Measurements from ENCODE around the gene RAPGEF4.

RAPGEF4 gene

DNA sequence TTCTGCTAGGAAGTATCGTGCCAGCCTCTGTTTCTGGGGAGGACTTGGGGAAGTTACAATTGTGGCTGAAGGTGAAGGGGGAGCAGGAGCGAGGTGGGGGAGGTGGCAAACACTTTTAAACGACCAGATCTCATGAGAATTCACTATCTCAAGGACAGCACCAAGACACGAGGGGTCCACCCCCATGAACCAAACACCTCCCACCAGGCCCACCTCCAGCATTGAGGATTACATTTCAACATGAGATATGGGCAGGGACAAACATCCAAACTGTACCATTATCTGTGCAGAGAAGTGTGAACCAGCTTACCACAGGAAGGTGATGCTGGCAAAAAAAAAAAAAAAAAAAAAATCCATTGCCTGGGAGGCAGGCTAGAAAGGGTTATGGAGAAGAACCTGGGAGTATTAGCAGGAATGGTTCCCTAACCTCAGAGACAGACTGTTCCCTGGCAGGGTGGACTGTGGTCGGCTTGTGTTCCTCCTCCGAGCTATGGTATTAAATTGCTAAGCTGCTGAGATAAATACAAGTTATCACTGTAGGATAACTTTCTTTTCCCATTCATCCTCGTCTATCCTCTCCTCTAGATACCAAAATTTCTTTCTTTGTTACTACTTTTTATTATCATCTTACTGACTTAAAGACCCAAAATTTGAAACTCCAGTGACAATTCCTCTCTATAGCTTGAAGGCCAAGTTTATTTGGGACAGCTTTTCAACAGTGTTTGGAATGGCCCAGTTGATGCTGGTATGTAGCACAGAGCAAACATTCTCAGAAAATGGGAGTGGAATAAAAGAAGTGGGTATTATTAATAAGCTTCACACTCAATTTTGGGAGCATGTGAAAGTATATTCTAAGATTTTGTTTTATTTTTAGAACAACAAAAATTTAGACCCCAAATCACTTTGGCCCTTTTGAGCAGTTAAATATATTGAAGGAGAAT, 266.3 kb downstream of the RAPGEF4 start:
- no peak overlapping the region for H3K14ac ChIP-seq (ENCODE audit: low read length)
- no peaks in the 10 kb centered on the region for H3K4me1 ChIP-seq (ENCODE audit: control insufficient read depth in 2 of 2, insufficient read depth in 1 of 2, low read depth in 1 of 2, low read length in 2 of 2)
- no peak overlapping the region for H2BK120ac ChIP-seq (ENCODE audit: low read depth, low read length)
- H3K27ac ChIP-seq (replicated peaks; ENCODE audit: low read length): no peak overlapping the region
- H3K4me3 ChIP-seq (ENCODE audit: low read length in 2 of 2): no peak overlapping the region
- H3K4ac ChIP-seq (ENCODE audit: low read length): no peak overlapping the region
- no peaks in the 10 kb centered on the region for H3K79me1 ChIP-seq (ENCODE audit: low read depth, low read length)
- no peak for DNase-seq (ENCODE audit: low spot score)
- no peaks in the 10 kb centered on the region for H3K9me3 ChIP-seq (replicated peaks in 1 of 2; ENCODE audit: control insufficient read depth in 2 of 2, insufficient read depth in 1 of 2, low read depth in 1 of 2, low read length in 2 of 2)
- no peak overlapping the region for H2BK12ac ChIP-seq (ENCODE audit: low read length)
- H3K36me3 ChIP-seq (replicated peaks in 1 of 2; ENCODE audit: control insufficient read depth in 2 of 2, insufficient read depth in 2 of 2, low read length in 2 of 2): no peaks in the 10 kb centered on the region
- no peak overlapping the region for H2BK5ac ChIP-seq (ENCODE audit: low read length)
- H2AFZ ChIP-seq (ENCODE audit: low read length): no peak overlapping the region
- no peak overlapping the region for H3K9ac ChIP-seq (ENCODE audit: low read depth, low read length, poor library complexity)
- no peaks in the 10 kb centered on the region for H3K27me3 ChIP-seq (ENCODE audit: control insufficient read depth in 3 of 3, insufficient read depth in 3 of 3, low read depth in 1 of 3, low read length in 3 of 3)
- H3K18ac ChIP-seq (ENCODE audit: low read length): no peak overlapping the region
- WGBS, 2 donors (ENCODE audit: extremely low coverage in 2 of 2, insufficient read length in 2 of 2, insufficient replicate concordance in 1 of 2): 100% methylated on average over 1 of the region's 7 CpGs; no CpG with 5 or more reads in 1 of the 2 donors
- no peak overlapping the region for H4K8ac ChIP-seq (ENCODE audit: low read depth, low read length)
- H2AK5ac ChIP-seq (ENCODE audit: low read depth, low read length): no peak overlapping the region
- no peak overlapping the region for H4K91ac ChIP-seq (ENCODE audit: low read depth, low read length, poor library complexity)
- no peak overlapping the region for H3K4me2 ChIP-seq (ENCODE audit: insufficient read depth, low read length, poor library complexity, severe bottlenecking)
- no peak overlapping the region for H3K23ac ChIP-seq (ENCODE audit: low read depth, low read length, poor library complexity)
- no peak overlapping the region for H2BK15ac ChIP-seq (ENCODE audit: low read length)

DNA sequence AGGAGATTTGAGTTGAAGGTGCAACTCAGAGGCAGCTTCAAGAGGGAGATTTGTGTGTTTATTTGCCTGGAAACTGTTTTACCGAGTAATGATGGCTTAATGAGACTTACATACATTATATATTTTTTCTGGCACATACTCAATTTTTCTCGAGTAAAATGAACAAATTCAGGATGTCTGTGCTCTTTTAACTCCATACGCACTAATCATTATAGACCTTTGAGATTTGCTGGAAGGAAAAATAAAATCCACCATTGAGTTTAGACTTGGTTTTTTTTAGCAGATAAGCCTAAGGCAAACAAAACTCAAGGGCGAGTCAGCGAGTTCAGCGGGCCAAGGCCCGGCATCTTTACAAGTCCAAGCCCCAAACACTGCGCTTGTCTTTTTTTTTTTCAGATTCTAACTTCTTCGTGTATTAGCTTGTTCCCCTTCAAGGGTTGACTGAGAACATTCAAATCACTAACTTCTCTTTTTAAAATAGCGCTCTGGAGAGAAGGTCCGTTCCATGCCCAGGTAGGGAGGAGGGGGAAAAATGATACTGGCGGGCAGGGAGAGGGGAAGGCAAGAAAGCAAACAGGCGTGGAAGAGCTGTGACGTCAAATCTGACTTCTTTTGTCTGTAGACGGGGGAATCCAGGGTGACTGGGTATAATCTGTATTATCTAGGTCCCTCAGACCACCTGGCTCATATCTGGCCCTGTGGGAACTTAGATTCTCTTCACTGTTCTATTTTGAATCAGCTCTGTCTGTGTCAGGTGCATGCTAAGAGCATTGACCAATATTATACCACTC, 267.3 kb downstream of the RAPGEF4 start:
- no peak for DNase-seq (ENCODE audit: low spot score)
- Histone ChIP-seq H2BK120ac (ENCODE audit: low read depth, low read length) (no peak overlapping the region), H2AFZ (ENCODE audit: low read length) (no peak overlapping the region), H3K9ac (ENCODE audit: low read depth, low read length, poor library complexity) (no peak overlapping the region), H3K23ac (ENCODE audit: low read depth, low read length, poor library complexity) (no peak overlapping the region), H3K27ac (replicated peaks; ENCODE audit: low read length) (no peak overlapping the region), H2AK5ac (ENCODE audit: low read depth, low read length) (no peak overlapping the region), H3K27me3 (ENCODE audit: control insufficient read depth in 3 of 3, insufficient read depth in 3 of 3, low read depth in 1 of 3, low read length in 3 of 3) (no peaks in the 10 kb centered on the region), H3K14ac (ENCODE audit: low read length) (no peak overlapping the region), H4K8ac (ENCODE audit: low read depth, low read length) (no peak overlapping the region), H3K18ac (ENCODE audit: low read length) (no peak overlapping the region), H3K4me3 (ENCODE audit: low read length in 2 of 2) (no peak overlapping the region), H3K9me3 (replicated peaks in 1 of 2; ENCODE audit: control insufficient read depth in 2 of 2, insufficient read depth in 1 of 2, low read depth in 1 of 2, low read length in 2 of 2) (no peaks in the 10 kb centered on the region), H2BK12ac (ENCODE audit: low read length) (no peak overlapping the region), H2BK5ac (ENCODE audit: low read length) (no peak overlapping the region), H3K4me2 (ENCODE audit: insufficient read depth, low read length, poor library complexity, severe bottlenecking) (no peak overlapping the region), H2BK15ac (ENCODE audit: low read length) (no peak overlapping the region), H3K4me1 (ENCODE audit: control insufficient read depth in 2 of 2, insufficient read depth in 1 of 2, low read depth in 1 of 2, low read length in 2 of 2) (no peaks in the 10 kb centered on the region), H4K91ac (ENCODE audit: low read depth, low read length, poor library complexity) (no peak overlapping the region), H3K79me1 (ENCODE audit: low read depth, low read length) (no peaks in the 10 kb centered on the region), H3K36me3 (replicated peaks in 1 of 2; ENCODE audit: control insufficient read depth in 2 of 2, insufficient read depth in 2 of 2, low read length in 2 of 2) (no peaks in the 10 kb centered on the region), H3K4ac (ENCODE audit: low read length) (no peak overlapping the region)
- no CpG with 5 or more reads among the region's 15 CpGs for WGBS, 2 donors (ENCODE audit: extremely low coverage in 2 of 2, insufficient read length in 2 of 2, insufficient replicate concordance in 1 of 2)

DNA sequence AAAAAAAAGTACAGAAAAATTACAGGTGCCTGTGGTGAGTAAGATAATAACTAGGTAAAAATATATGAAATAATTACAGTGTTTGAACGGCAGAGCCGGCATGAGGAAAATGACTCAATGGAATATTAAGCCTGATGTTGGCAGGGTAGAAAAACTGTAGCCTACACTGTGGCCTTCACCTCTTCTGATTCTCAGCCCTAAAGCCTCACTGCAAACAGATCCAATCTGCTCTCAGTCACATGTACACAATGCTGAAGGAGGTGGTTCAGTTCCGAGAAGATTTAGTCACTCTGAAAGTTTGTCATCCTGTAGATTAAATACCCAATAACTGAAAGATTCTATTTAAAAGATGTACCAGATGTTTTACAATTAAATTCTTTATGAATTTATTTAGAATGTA, 273.1 kb downstream of the RAPGEF4 start:
- no peak for DNase-seq (ENCODE audit: low spot score)
- Histone ChIP-seq H2AK5ac (ENCODE audit: low read depth, low read length) (no peak overlapping the region), H3K4me1 (ENCODE audit: control insufficient read depth in 2 of 2, insufficient read depth in 1 of 2, low read depth in 1 of 2, low read length in 2 of 2) (no peaks in the 10 kb centered on the region), H2BK120ac (ENCODE audit: low read depth, low read length) (no peak overlapping the region), H3K79me1 (ENCODE audit: low read depth, low read length) (no peaks in the 10 kb centered on the region), H3K4me2 (ENCODE audit: insufficient read depth, low read length, poor library complexity, severe bottlenecking) (no peak overlapping the region), H3K23ac (ENCODE audit: low read depth, low read length, poor library complexity) (no peak overlapping the region), H3K36me3 (replicated peaks in 1 of 2; ENCODE audit: control insufficient read depth in 2 of 2, insufficient read depth in 2 of 2, low read length in 2 of 2) (no peaks in the 10 kb centered on the region), H2BK12ac (ENCODE audit: low read length) (no peak overlapping the region), H4K8ac (ENCODE audit: low read depth, low read length) (no peak overlapping the region), H3K9ac (ENCODE audit: low read depth, low read length, poor library complexity) (no peak overlapping the region), H2AFZ (ENCODE audit: low read length) (no peak overlapping the region), H3K27me3 (ENCODE audit: control insufficient read depth in 3 of 3, insufficient read depth in 3 of 3, low read depth in 1 of 3, low read length in 3 of 3) (no peaks in the 10 kb centered on the region), H3K18ac (ENCODE audit: low read length) (no peak overlapping the region), H2BK5ac (ENCODE audit: low read length) (no peak overlapping the region), H3K9me3 (replicated peaks in 1 of 2; ENCODE audit: control insufficient read depth in 2 of 2, insufficient read depth in 1 of 2, low read depth in 1 of 2, low read length in 2 of 2) (no peaks in the 10 kb centered on the region), H2BK15ac (ENCODE audit: low read length) (no peak overlapping the region), H3K14ac (ENCODE audit: low read length) (no peak overlapping the region), H3K4ac (ENCODE audit: low read length) (no peak overlapping the region), H3K4me3 (ENCODE audit: low read length in 2 of 2) (no peak overlapping the region), H3K27ac (replicated peaks; ENCODE audit: low read length) (no peak overlapping the region), H4K91ac (ENCODE audit: low read depth, low read length, poor library complexity) (no peak overlapping the region)
- WGBS, 2 donors (ENCODE audit: extremely low coverage in 2 of 2, insufficient read length in 2 of 2, insufficient replicate concordance in 1 of 2): no CpG with 5 or more reads among the region's 3 CpGs

DNA sequence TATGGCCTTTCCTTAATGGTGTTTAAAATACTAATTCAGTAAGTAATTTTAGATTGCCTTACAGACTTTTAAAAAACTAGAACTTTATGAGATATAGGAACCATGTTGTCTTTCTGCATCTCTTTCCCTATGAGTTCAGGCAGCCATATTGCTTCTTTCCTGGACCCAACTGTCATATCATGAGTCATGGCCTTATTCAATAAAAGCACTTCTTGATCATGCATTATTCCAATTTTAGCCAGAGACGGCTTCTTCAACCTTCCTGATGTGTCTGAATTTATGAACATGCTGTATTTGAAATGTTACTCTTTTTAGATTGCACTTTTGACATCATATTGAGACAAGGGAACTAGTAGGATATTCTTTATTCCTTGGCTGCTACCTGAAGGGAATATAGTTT, 274.6 kb downstream of the RAPGEF4 start:
- H3K23ac ChIP-seq (ENCODE audit: low read depth, low read length, poor library complexity): no peak overlapping the region
- WGBS, 2 donors (ENCODE audit: extremely low coverage in 2 of 2, insufficient read length in 2 of 2, insufficient replicate concordance in 1 of 2): no CpG with 5 or more reads among the region's 1 CpG
- no peak overlapping the region for H3K27ac ChIP-seq (replicated peaks; ENCODE audit: low read length)
- no peak overlapping the region for H2BK120ac ChIP-seq (ENCODE audit: low read depth, low read length)
- H3K4me2 ChIP-seq (ENCODE audit: insufficient read depth, low read length, poor library complexity, severe bottlenecking): no peak overlapping the region
- no peak overlapping the region for H2AK5ac ChIP-seq (ENCODE audit: low read depth, low read length)
- no peaks in the 10 kb centered on the region for H3K79me1 ChIP-seq (ENCODE audit: low read depth, low read length)
- peaks cover 0 to 3% of the 10 kb centered on the region in 2 donors for H3K4me1 ChIP-seq (ENCODE audit: control insufficient read depth in 2 of 2, insufficient read depth in 1 of 2, low read depth in 1 of 2, low read length in 2 of 2)
- H2BK15ac ChIP-seq (ENCODE audit: low read length): no peak overlapping the region
- H3K9me3 ChIP-seq (replicated peaks in 1 of 2; ENCODE audit: control insufficient read depth in 2 of 2, insufficient read depth in 1 of 2, low read depth in 1 of 2, low read length in 2 of 2): no peaks in the 10 kb centered on the region
- no peak overlapping the region for H3K4me3 ChIP-seq (ENCODE audit: low read length in 2 of 2)
- H2BK5ac ChIP-seq (ENCODE audit: low read length): no peak overlapping the region
- no peak for DNase-seq (ENCODE audit: low spot score)
- H3K9ac ChIP-seq (ENCODE audit: low read depth, low read length, poor library complexity): no peak overlapping the region
- H4K91ac ChIP-seq (ENCODE audit: low read depth, low read length, poor library complexity): no peak overlapping the region
- H3K36me3 ChIP-seq (replicated peaks in 1 of 2; ENCODE audit: control insufficient read depth in 2 of 2, insufficient read depth in 2 of 2, low read length in 2 of 2): no peaks in the 10 kb centered on the region
- no peak overlapping the region for H3K18ac ChIP-seq (ENCODE audit: low read length)
- H2AFZ ChIP-seq (ENCODE audit: low read length): no peak overlapping the region
- no peak overlapping the region for H2BK12ac ChIP-seq (ENCODE audit: low read length)
- H3K4ac ChIP-seq (ENCODE audit: low read length): no peak overlapping the region
- no peak overlapping the region for H4K8ac ChIP-seq (ENCODE audit: low read depth, low read length)
- H3K14ac ChIP-seq (ENCODE audit: low read length): no peak overlapping the region
- no peaks in the 10 kb centered on the region for H3K27me3 ChIP-seq (ENCODE audit: control insufficient read depth in 3 of 3, insufficient read depth in 3 of 3, low read depth in 1 of 3, low read length in 3 of 3)
